Transverse colon (tissue), 4 donors: Measurements from ENCODE around the gene LMF1. TPM values are rescaled to one million over a fixed set of nuclear protein-coding genes. Genes with fewer than 3 reads are reported as not detected.

Experiments
- DNase-seq: peaks from one replicate; pipeline ENCODE4 v3.0.0-alpha.2; 2019
- H3K27ac ChIP-seq, 4 donors: fragments of 200-600 bp; sonication (generic); 2 replicates each; pipeline ENCODE4 v1.5.1; 2016 to 2018; ENCODE audit warnings: inconsistent platforms in 4 of 4
- H3K27me3 ChIP-seq: fragments of 200-600 bp; sonication (generic); 2 replicates; pipeline ENCODE4 v1.5.1; 2017; ENCODE audit warnings: inconsistent platforms
- H3K36me3 ChIP-seq, 4 donors: fragments of 200-600 bp; sonication (generic); 2 replicates each; pipeline ENCODE4 v1.5.1; 2017 to 2019; ENCODE audit warnings: inconsistent platforms in 4 of 4
- H3K4me1 ChIP-seq, 4 donors: fragments of 200-600 bp; sonication (generic); 2 replicates each; pipeline ENCODE4 v1.5.1; 2017 to 2020; ENCODE audit warnings: inconsistent platforms in 4 of 4
- H3K4me3 ChIP-seq, 4 donors: fragments of 200-600 bp; sonication (generic); 1 replicate in 1 of 4; 2 replicates in 3 of 4; pipeline versions ENCODE4 v1.5.1 to v1.6.1; 2017 to 2019; ENCODE audit warnings: inconsistent platforms in 4 of 4
- H3K9me3 ChIP-seq, 2 donors: fragments of 200-600 bp; sonication (generic); 2 replicates each; pipeline ENCODE4 v1.5.1; 2017 to 2019; ENCODE audit warnings: inconsistent platforms in 2 of 2
- CTCF ChIP-seq, 5 experiments: fragments of 200-600 bp in 3 of 5; fragments of 450-650 bp in 2 of 5; sonication (generic) in 3 of 5; IDR thresholded peaks; 1 replicate in 2 of 5; 2 replicates in 3 of 5; pipeline ENCODE4 v1.5.1; 2016 to 2017; ENCODE audit warnings: antibody characterized with exemption in 5 of 5, inconsistent platforms in 3 of 5, mild to moderate bottlenecking in 2 of 5, moderate library complexity in 1 of 5
- EP300 ChIP-seq: sonication (generic); formaldehyde crosslinking; IDR thresholded peaks from one replicate; pipeline ENCODE4 v1.6.1; 2017; ENCODE audit warnings: antibody characterized with exemption, low read depth
- POLR2A ChIP-seq: fragments of 450-650 bp; IDR thresholded peaks from one replicate; pipeline ENCODE4 v1.6.1; 2016; ENCODE audit warnings: antibody characterized with exemption, mild to moderate bottlenecking, moderate library complexity
- POLR2AphosphoS5 ChIP-seq, 3 donors: sonication (generic); formaldehyde crosslinking; IDR thresholded peaks; one replicate each; pipeline ENCODE4 v1.6.1; 2016; ENCODE audit warnings: antibody characterized with exemption in 3 of 3
- WGBS, 2 donors: methylation state at CpG; one replicate each; pipeline ENCODE4 v1.1.5; 2018; ENCODE audit warnings: low coverage in 1 of 2; 5-methylcytosine and 5-hydroxymethylcytosine counted together
- in situ Hi-C, 4 donors: fragments of 200-750 bp; cut with MboI; loops; one replicate each; pipeline versions ENCODE4 v1.15.0 to v1.15.1; 2017; ENCODE audit warnings: low sequenced_read_pairs in 3 of 4, low pct_ligation_motif_present in 1 of 4, low pct_unique_long_range_greater_than_20kb in 1 of 4
- intact Hi-C: fragments of 100-400 bp; cut with DNase I; formaldehyde crosslinking; loops from one replicate; pipeline ENCODE4 v1.15.1; 2023; ENCODE audit warnings: low total_unique reads
- total RNA-seq, 4 donors: library from RNA; depleted of rRNA; stranded (reverse); fragments of >200 nt; gene quantifications; one replicate each; pipeline ENCODE4 v1.1.0, GENCODE V29; 2016

Gene LMF1
- total RNA-seq, 4 donors from 2014 or later, result 15.9 to 34.8 (median 19.6) TPM

DNA sequence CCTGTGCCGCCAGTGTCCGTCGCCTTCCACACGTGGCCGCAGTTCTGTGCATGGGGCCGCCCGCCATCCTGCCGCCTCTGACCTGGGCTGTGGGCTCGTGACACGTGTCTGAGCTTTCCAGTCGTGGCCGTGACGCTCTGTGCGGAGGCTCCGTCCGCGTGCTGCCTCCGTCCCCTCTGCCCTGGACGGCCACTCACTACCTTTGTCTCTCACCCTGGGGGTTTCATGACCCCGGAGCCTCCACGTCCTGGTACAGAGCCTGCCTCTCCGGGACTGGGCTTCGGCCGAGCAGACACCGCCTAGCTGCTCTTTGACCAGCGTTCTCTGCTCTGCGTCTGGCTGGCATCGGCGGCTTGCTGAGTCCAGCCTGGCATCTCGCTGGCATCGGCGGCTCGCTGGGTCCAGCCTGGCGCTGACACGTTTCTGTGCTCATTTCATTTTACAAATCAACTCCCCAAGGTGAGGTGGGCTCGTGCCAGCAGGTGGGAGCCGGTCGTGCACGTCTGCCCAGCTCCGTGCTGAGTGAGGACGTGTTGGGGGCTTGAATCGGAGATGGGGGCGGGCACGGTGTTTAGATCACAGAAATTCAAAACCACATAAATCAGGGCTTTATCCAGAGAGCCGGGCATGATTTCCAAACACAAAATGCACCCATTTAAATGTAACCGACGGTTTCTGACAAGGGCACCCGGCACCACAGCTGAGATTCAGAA lies 126.0 kb downstream of the LMF1 start:
- Histone ChIP-seq H3K27me3 (peaks cover 22% of the 10 kb centered on the region), H3K36me3 (no peaks in the 10 kb centered on the region), H3K4me1 (no peaks in the 10 kb centered on the region), H3K4me3 (no peak overlapping the region), H3K9me3 (no peaks in the 10 kb centered on the region), H3K27ac (no peak overlapping the region)
- no peak for DNase-seq
- in situ Hi-C loops (no loop called here), intact Hi-C loops (no loop called here)
- WGBS, 2 donors, result 76 to 91% methylated on average over 8 to 48 of the region's 48 CpGs
- TF ChIP-seq EP300 (no peak), POLR2A (no peak), POLR2AphosphoS5 (IDR thresholded peaks at IDR 0.05) (no peak), CTCF (IDR thresholded peaks at IDR 0.05) (no peak)

GRCh38 chr16:843771-844170 lies 127.0 kb downstream of the LMF1 start:
- in situ Hi-C loops, result no loop called here
- Histone ChIP-seq H3K4me1 (no peaks in the 10 kb centered on the region), H3K27me3 (peaks cover 30% of the 10 kb centered on the region), H3K9me3 (no peaks in the 10 kb centered on the region), H3K4me3 (no peak overlapping the region), H3K36me3 (no peaks in the 10 kb centered on the region), H3K27ac (no peak overlapping the region)
- TF ChIP-seq EP300, result no peak
- no peak for TF ChIP-seq POLR2AphosphoS5 (IDR thresholded peaks at IDR 0.05)
- TF ChIP-seq CTCF (IDR thresholded peaks at IDR 0.05), result no peak
- TF ChIP-seq POLR2A, result no peak
- DNase-seq, result no peak
- WGBS, 2 donors, result 78 to 89% methylated on average over 10 to 20 of the region's 20 CpGs
- intact Hi-C loops, result no loop called here

GRCh38 chr16:842711-843560 lies 127.8 kb downstream of the LMF1 start:
- TF ChIP-seq POLR2AphosphoS5 (IDR thresholded peaks at IDR 0.05) (no peak), EP300 (no peak), CTCF (IDR thresholded peaks at IDR 0.05) (no peak), POLR2A (no peak)
- Histone ChIP-seq H3K36me3 (no peaks in the 10 kb centered on the region), H3K27me3 (peaks cover 32% of the 10 kb centered on the region), H3K9me3 (no peaks in the 10 kb centered on the region), H3K4me1 (no peaks in the 10 kb centered on the region), H3K27ac (no peak overlapping the region), H3K4me3 (no peak overlapping the region)
- DNase-seq, result no peak
- in situ Hi-C loops (no loop called here), intact Hi-C loops (no loop called here)
- 75 to 100% methylated on average over 5 to 30 of the region's 33 CpGs for WGBS, 2 donors

DNA sequence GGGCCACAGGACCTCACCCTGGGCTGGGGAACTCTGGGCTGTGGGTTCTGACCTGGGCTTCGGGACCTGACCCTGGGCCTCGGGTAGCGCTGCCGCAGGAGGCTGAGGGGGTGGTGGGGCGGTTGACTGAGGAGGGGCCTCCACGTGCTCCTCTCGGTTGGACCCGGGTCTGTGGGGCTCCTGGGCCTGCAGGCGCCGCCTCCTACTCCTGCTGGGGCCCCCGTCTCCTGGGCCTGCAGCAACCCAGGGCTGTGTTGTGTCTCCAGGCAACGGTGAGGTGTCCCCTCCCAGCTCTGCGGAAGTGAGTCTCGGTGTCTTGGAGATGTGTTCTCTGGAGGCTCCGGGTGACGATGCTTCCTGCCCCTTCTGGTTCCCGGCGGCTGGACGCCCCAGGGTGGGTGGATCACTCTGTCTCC lies 128.7 kb downstream of the LMF1 start:
- H3K4me1 ChIP-seq, result no peaks in the 10 kb centered on the region
- peaks cover 32% of the 10 kb centered on the region for H3K27me3 ChIP-seq
- H3K9me3 ChIP-seq, result peaks cover under 1 to 1% of the 10 kb centered on the region in 2 donors
- DNase-seq, result no peak
- no peak overlapping the region for H3K4me3 ChIP-seq
- H3K36me3 ChIP-seq, result no peaks in the 10 kb centered on the region
- no peak for TF ChIP-seq POLR2AphosphoS5 (IDR thresholded peaks at IDR 0.05)
- no peak for TF ChIP-seq EP300
- no peak for TF ChIP-seq POLR2A
- TF ChIP-seq CTCF (IDR thresholded peaks at IDR 0.05), result no peak
- in situ Hi-C loops (no loop called here), intact Hi-C loops (no loop called here)
- WGBS, 2 donors, result 63% methylated on average over 7 of the region's 19 CpGs; no CpG with 5 or more reads in 1 of the 2 donors
- H3K27ac ChIP-seq, result no peak overlapping the region
